ENCODE measurements around the gene ZBTB16.
A peak's percentile ranks its signal among the peaks of the same experiment; 100 is the strongest.

Gene ZBTB16

GRCh38 chr11:114296605-114297372, 237.3 kb downstream of the ZBTB16 start:
- peak; percentile 76 for DNase-seq (ENCODE audit: low read depth)
- TF ChIP-seq CTCF (conservative IDR thresholded peaks at IDR 0.05; ENCODE audit: low read depth, low read length): no peak
- H3K4me3 ChIP-seq (ENCODE audit: low read depth, low read length): peak overlapping the region; percentile 68

- DNase-seq (ENCODE audit: low read depth): no peak
- H3K4me3 ChIP-seq (ENCODE audit: low read depth, low read length): peak overlapping the region; percentile 68
- no peak for TF ChIP-seq CTCF (conservative IDR thresholded peaks at IDR 0.05; ENCODE audit: low read depth, low read length)
These were observed 238.5 kb downstream of the ZBTB16 start for GRCh38 chr11:114297806-114298709.

GRCh38 chr11:114298710-114299109, 239.2 kb downstream of the ZBTB16 start:
- TF ChIP-seq CTCF (conservative IDR thresholded peaks at IDR 0.05; ENCODE audit: low read depth, low read length): no peak
- H3K4me3 ChIP-seq (ENCODE audit: low read depth, low read length): peak overlapping the region; percentile 68
- DNase-seq (ENCODE audit: low read depth): no peak
